Endothelial cell of umbilical vein (primary cell): ENCODE data around the gene KRTAP10-9. TPM values are rescaled to one million over a fixed set of nuclear protein-coding genes. Genes with fewer than 3 reads are reported as not detected.

Experiments
- BruUV-seq: library from RNA; stranded (reverse); fragments of 400-500 nt; replicated peaks from 2 replicates; lab custom pipeline; 2021; lab: Mats Ljungman, UMichigan
- CTCF ChIA-PET: fragments of 300-600, 350-600 bp; sonication (Branson Sonifier 250); formaldehyde crosslinking; loops from one replicate; lab custom pipeline; 2021; ENCODE audit warnings: antibody characterized with exemption, inconsistent platforms; lab: Charles Lee
- POLR2A ChIA-PET: fragments of 300-600, 350-600 bp; sonication (Branson Sonifier 250); formaldehyde crosslinking; loops from one replicate; lab custom pipeline; 2021; ENCODE audit warnings: antibody characterized with exemption, inconsistent platforms; lab: Charles Lee
- DNase-seq: peaks from one replicate; pipeline ENCODE4 v3.0.0-alpha.2; 2011; ENCODE audit warnings: low read depth, low spot score
- FAIRE-seq: peaks from 2 replicates; lab custom pipeline; 2011; peaks lifted over from hg19 to GRCh38; lab: Jason Lieb, UNC
- H2AFZ ChIP-seq: 2 replicates; pipeline ENCODE4 v1.6.0; 2012; ENCODE audit warnings: low read depth, low read length, control low read depth, inconsistent platforms
- H3K27ac ChIP-seq: 2 replicates; pipeline ENCODE4 v1.5.1; 2011; ENCODE audit warnings: low read depth, mild to moderate bottlenecking, control low read depth, low read length, moderate library complexity; ENCODE audit not compliant: insufficient read depth
- H3K27me3 ChIP-seq, 2 experiments: 2 replicates each; pipeline versions ENCODE4 v1.6.0 to v1.6.1; 2011; ENCODE audit warnings: low read length in 2 of 2, mixed read lengths in 1 of 2; ENCODE audit not compliant: control insufficient read depth in 2 of 2, insufficient read depth in 2 of 2
- H3K36me3 ChIP-seq, 2 experiments: 2 replicates in 1 of 2; 3 replicates in 1 of 2; pipeline ENCODE4 v1.5.1; 2011; ENCODE audit warnings: low read length in 2 of 2, mild to moderate bottlenecking in 1 of 2, moderate library complexity in 1 of 2; ENCODE audit not compliant: control insufficient read depth in 2 of 2, insufficient read depth in 2 of 2; ENCODE audit errors: extremely low read depth in 1 of 2
- H3K4me1 ChIP-seq: 3 replicates; pipeline ENCODE4 v1.5.1; 2011; ENCODE audit warnings: mild to moderate bottlenecking, low read length; ENCODE audit not compliant: control insufficient read depth, insufficient read depth; ENCODE audit errors: extremely low read depth
- H3K4me2 ChIP-seq: 2 replicates; pipeline ENCODE4 v1.6.1; 2011; ENCODE audit warnings: low read length, control low read depth, mixed read lengths; ENCODE audit not compliant: insufficient read depth
- H3K4me3 ChIP-seq, 3 experiments: fragments of 200-600 bp in 1 of 3; sonication (generic), shearing (Covaris generic) in 1 of 3; replicated peaks in 1 of 3; 2 replicates each; pipeline ENCODE4 v1.5.1; 2011 to 2016; ENCODE audit warnings: control low read depth in 3 of 3, low read length in 3 of 3, mild to moderate bottlenecking in 2 of 3, inconsistent platforms in 1 of 3, low read depth in 1 of 3, moderate library complexity in 1 of 3; ENCODE audit not compliant: insufficient read depth in 1 of 3
- H3K79me2 ChIP-seq: 2 replicates; pipeline ENCODE4 v1.6.0; 2012; ENCODE audit warnings: low read length, inconsistent platforms; ENCODE audit not compliant: control insufficient read depth, insufficient read depth
- H3K9ac ChIP-seq: replicated peaks from 2 replicates; pipeline ENCODE3; 2011; ENCODE audit warnings: low read length, control low read depth; ENCODE audit not compliant: insufficient read depth; ENCODE audit errors: extremely low read depth
- H3K9me1 ChIP-seq: replicated peaks from 3 replicates; pipeline ENCODE4 v1.6.0; 2011; ENCODE audit warnings: mild to moderate bottlenecking, low read length; ENCODE audit not compliant: control insufficient read depth, insufficient read depth; ENCODE audit errors: extremely low read depth
- H3K9me3 ChIP-seq: replicated peaks from 2 replicates; pipeline ENCODE4 v1.5.1; 2012; ENCODE audit warnings: low read length, inconsistent platforms; ENCODE audit not compliant: control insufficient read depth, insufficient read depth
- H4K20me1 ChIP-seq: replicated peaks from 2 replicates; pipeline ENCODE3; 2011; ENCODE audit warnings: mild to moderate bottlenecking, low read length; ENCODE audit not compliant: control insufficient read depth, insufficient read depth; ENCODE audit errors: extremely low read depth
- CTCF ChIP-seq, 2 donors: IDR thresholded peaks; 1 replicate in 1 of 2; 2 replicates in 1 of 2; pipeline ENCODE4 v1.5.1; 2011; ENCODE audit warnings: low read length in 2 of 2, mild to moderate bottlenecking in 2 of 2, moderate library complexity in 2 of 2, control low read depth in 1 of 2, inconsistent platforms in 1 of 2, low read depth in 1 of 2; ENCODE audit not compliant: insufficient read depth in 1 of 2; ENCODE audit errors: extremely low read depth in 1 of 2
- EZH2 ChIP-seq: IDR thresholded peaks from 2 replicates; pipeline ENCODE4 v1.6.1; 2012; ENCODE audit warnings: borderline replicate concordance, low read depth, mild to moderate bottlenecking, moderate library complexity, low read length, inconsistent platforms; ENCODE audit not compliant: severe bottlenecking
- FOS ChIP-seq: IDR thresholded peaks from 2 replicates; pipeline ENCODE4 v1.6.1; 2011; ENCODE audit warnings: mild to moderate bottlenecking, low read length, moderate library complexity, borderline replicate concordance; ENCODE audit not compliant: insufficient read depth
- GATA2 ChIP-seq: IDR thresholded peaks from 2 replicates; pipeline ENCODE4 v1.7.0; 2011; ENCODE audit warnings: low read depth, mild to moderate bottlenecking, moderate library complexity, mixed read lengths, low read length; ENCODE audit not compliant: insufficient read length, insufficient read depth
- JUN ChIP-seq: IDR thresholded peaks from 2 replicates; pipeline ENCODE4 v1.6.1; 2011; ENCODE audit warnings: borderline replicate concordance, low read depth; ENCODE audit not compliant: insufficient read length, insufficient read depth
- MAX ChIP-seq: IDR thresholded peaks from 2 replicates; pipeline ENCODE4 v1.6.1; 2011; ENCODE audit not compliant: insufficient read depth, insufficient read length
- MYC ChIP-seq: IDR thresholded peaks from one replicate; pipeline ENCODE4 v1.6.1; 2011; ENCODE audit warnings: mild to moderate bottlenecking, low read depth, low read length
- POLR2A ChIP-seq: IDR thresholded peaks from 2 replicates; pipeline ENCODE4 v1.6.1; 2012; ENCODE audit warnings: low read depth, mild to moderate bottlenecking, control low read depth, low read length
- POLR2AphosphoS5 ChIP-seq: IDR thresholded peaks from 2 replicates; pipeline ENCODE4 v1.6.1; 2012; ENCODE audit warnings: low read depth, mild to moderate bottlenecking, control low read depth, low read length, moderate library complexity; ENCODE audit not compliant: insufficient read depth
- dilution Hi-C: fragments of 300-500 bp; cut with MboI; formaldehyde crosslinking; loops from one replicate; pipeline ENCODE4 v1.15.0; 2019; ENCODE audit warnings: low sequenced_read_pairs; ENCODE audit not compliant: extremely low pct_ligation_motif_present
- intact Hi-C: fragments of 100-400 bp; cut with micrococcal nuclease; formaldehyde crosslinking; loops from one replicate; pipeline ENCODE4 v1.10.0; 2022
- polyA plus RNA-seq, 4 experiments: library from polyadenylated mRNA; depleted of rRNA in 3 of 4; stranded (reverse) in 3 of 4; unstranded in 1 of 4; fragments of >200 nt; gene quantifications; 2 replicates each; pipeline versions ENCODE4 v1.2.1 to v1.2.3, GENCODE V29; 2011 to 2012; ENCODE audit warnings: missing spikeins in 1 of 4
- total RNA-seq: library from RNA; stranded (reverse); gene quantifications from 2 replicates; pipeline ENCODE4 v1.2.3, GENCODE V29; 2021

Gene KRTAP10-9
- total and polyA plus RNA-seq, 2 donors (not counting 3 experiments of a cell fraction or from before 2014, with no cell fraction given): not detected

- intact Hi-C loops: no loop called here
Observed at GRCh38 chr21:44603109-44603875, 23.6 kb upstream of the KRTAP10-9 start.

More at GRCh38 chr21:44603109-44603875, 23.6 kb upstream of the KRTAP10-9 start:
- Histone ChIP-seq H2AFZ (no peak overlapping the region), H3K9me3 (no peaks in the 10 kb centered on the region), H4K20me1 (no peaks in the 10 kb centered on the region), H3K9ac (no peak overlapping the region), H3K4me1 (no peaks in the 10 kb centered on the region), H3K4me2 (no peak overlapping the region), H3K4me3 (no peak overlapping the region), H3K36me3 (no peaks in the 10 kb centered on the region), H3K27me3 (peaks cover 1 to 4% of the 10 kb centered on the region in 2 experiments), H3K27ac (no peak overlapping the region), H3K9me1 (no peaks in the 10 kb centered on the region), H3K79me2 (no peaks in the 10 kb centered on the region)
- FAIRE-seq: no peak
- BruUV-seq: no TSS peak
- dilution Hi-C loops: no loop called here
- DNase-seq: no peak
- TF ChIP-seq MAX (no peak), GATA2 (no peak), POLR2AphosphoS5 (no peak), JUN (no peak), EZH2 (no peak), FOS (no peak), CTCF (IDR thresholded peaks at IDR 0.05; ENCODE audit: extremely low read depth in 1 of 2, insufficient read depth in 1 of 2, low read depth in 1 of 2, low read length in 2 of 2) (no peak), MYC (no peak), POLR2A (no peak)
- CTCF ChIA-PET: no interaction called here
- POLR2A ChIA-PET: no interaction called here
